H7 (cell line): ENCODE results near the gene AVEN. TPM values are rescaled to one million over a fixed set of nuclear protein-coding genes. Genes with fewer than 3 reads are reported as not detected.

ENCODE experiments used
- DNase-seq: peaks from one replicate; pipeline ENCODE4 v3.0.0; 2012
- H3K27me3 ChIP-seq: 2 replicates; pipeline ENCODE4 v1.6.0; 2011; ENCODE audit warnings: mild to moderate bottlenecking, low read length; ENCODE audit not compliant: control insufficient read depth, insufficient read depth
- H3K36me3 ChIP-seq: replicated peaks from 2 replicates; pipeline ENCODE4 v1.5.1; 2011; ENCODE audit warnings: low read length; ENCODE audit not compliant: control insufficient read depth, insufficient read depth
- H3K4me3 ChIP-seq: 2 replicates; pipeline ENCODE4 v1.5.1; 2011; ENCODE audit warnings: low read depth, mild to moderate bottlenecking, control low read depth, low read length, moderate library complexity; ENCODE audit not compliant: insufficient read depth
- total RNA-seq: library from RNA; depleted of rRNA; stranded (reverse); fragments of >200 nt; shearing (Covaris generic); gene quantifications from 2 replicates; pipeline ENCODE4 v1.2.3, GENCODE V29; 2014; rRNA removed

Gene AVEN
- 19.4 and 20.1 TPM in 2 replicates for total RNA-seq

GRCh38 chr15:34038871-34039789, at the start of gene AVEN:
AVEN (minus strand) TSS chr15:34039204; CDS start chr15:34039046, 158 bp downstream.
- peak; percentile 83 for DNase-seq
- Histone ChIP-seq H3K4me3 (peak within 1 kb of the TSS; percentile 86), H3K36me3 (no peaks in the 10 kb centered on the region), H3K27me3 (peaks cover 14% of the 10 kb centered on the region)

- no peak for DNase-seq
- no peak overlapping the region for H3K4me3 ChIP-seq
- H3K27me3 ChIP-seq, result no peaks in the 10 kb centered on the region
- H3K36me3 ChIP-seq, result peaks cover 3% of the 10 kb centered on the region; the same call in 1 of the 2 replicates
These were observed 46.7 kb upstream of the AVEN start for GRCh38 chr15:34085746-34086145.

GRCh38 chr15:34084086-34084485, 45.1 kb upstream of the AVEN start:
- H3K36me3 ChIP-seq, result peaks cover 3% of the 10 kb centered on the region; the same call in 1 of the 2 replicates
- no peaks in the 10 kb centered on the region for H3K27me3 ChIP-seq
- DNase-seq, result no peak
- no peak overlapping the region for H3K4me3 ChIP-seq

GRCh38 chr15:34079904-34080303, 40.9 kb upstream of the AVEN start:
- Histone ChIP-seq H3K36me3 (peaks cover 2% of the 10 kb centered on the region; the same call in 1 of the 2 replicates), H3K4me3 (no peak overlapping the region), H3K27me3 (no peaks in the 10 kb centered on the region)
- no peak for DNase-seq

GRCh38 chr15:34078900-34079299, 39.9 kb upstream of the AVEN start:
- Histone ChIP-seq H3K4me3 (no peak overlapping the region), H3K36me3 (no peaks in the 10 kb centered on the region), H3K27me3 (no peaks in the 10 kb centered on the region)
- no peak for DNase-seq

GRCh38 chr15:34076785-34077184, 37.8 kb upstream of the AVEN start:
- Histone ChIP-seq H3K4me3 (no peak overlapping the region), H3K36me3 (no peaks in the 10 kb centered on the region), H3K27me3 (no peaks in the 10 kb centered on the region)
- no peak for DNase-seq

- Histone ChIP-seq H3K4me3 (no peak overlapping the region), H3K27me3 (no peaks in the 10 kb centered on the region), H3K36me3 (no peaks in the 10 kb centered on the region)
- DNase-seq, result no peak
These were observed 31.0 kb upstream of the AVEN start for GRCh38 chr15:34070003-34070402.

GRCh38 chr15:34065941-34066340, 26.9 kb upstream of the AVEN start:
- H3K4me3 ChIP-seq, result no peak overlapping the region
- H3K27me3 ChIP-seq, result no peaks in the 10 kb centered on the region
- no peak for DNase-seq
- no peaks in the 10 kb centered on the region for H3K36me3 ChIP-seq

GRCh38 chr15:34065261-34065660, 26.3 kb upstream of the AVEN start:
- no peak for DNase-seq
- Histone ChIP-seq H3K36me3 (no peaks in the 10 kb centered on the region), H3K4me3 (no peak overlapping the region), H3K27me3 (no peaks in the 10 kb centered on the region)

- no peak for DNase-seq
- Histone ChIP-seq H3K36me3 (no peaks in the 10 kb centered on the region), H3K27me3 (no peaks in the 10 kb centered on the region), H3K4me3 (no peak overlapping the region)
These were observed 25.4 kb upstream of the AVEN start for GRCh38 chr15:34064438-34064837.

- no peak overlapping the region for H3K4me3 ChIP-seq
- H3K36me3 ChIP-seq, result no peaks in the 10 kb centered on the region
- no peak for DNase-seq
- no peaks in the 10 kb centered on the region for H3K27me3 ChIP-seq
These were observed 20.9 kb upstream of the AVEN start for GRCh38 chr15:34059946-34060345.

- Histone ChIP-seq H3K36me3 (no peaks in the 10 kb centered on the region), H3K27me3 (no peaks in the 10 kb centered on the region), H3K4me3 (no peak overlapping the region)
- DNase-seq, result no peak
These were observed 20.5 kb upstream of the AVEN start for GRCh38 chr15:34059476-34059875.

GRCh38 chr15:34056911-34057310, 17.9 kb upstream of the AVEN start:
- H3K36me3 ChIP-seq, result no peaks in the 10 kb centered on the region
- no peak overlapping the region for H3K4me3 ChIP-seq
- DNase-seq, result no peak
- no peaks in the 10 kb centered on the region for H3K27me3 ChIP-seq

- Histone ChIP-seq H3K36me3 (no peaks in the 10 kb centered on the region), H3K4me3 (no peak overlapping the region), H3K27me3 (no peaks in the 10 kb centered on the region)
- DNase-seq, result no peak
These were observed 17.0 kb upstream of the AVEN start for GRCh38 chr15:34055868-34056595.
